ENCODE data around the gene KRTAP2-4. TPM values are rescaled to one million over a fixed set of nuclear protein-coding genes. Genes with fewer than 3 reads are reported as not detected.
"Not testable (repeated sequence)": the region's sequence is repeated elsewhere in the genome, so short reads cannot be mapped to it uniquely, and the experiment has no call there.

KRTAP2-4 gene
- not detected in 2 replicates for total RNA-seq

- intact Hi-C loops (cut with micrococcal nuclease) = no loop called here
These were observed at the start of gene KRTAP2-4 for GRCh38 chr17:41065829-41066624. TSS of gene KRTAP2-4 (minus strand) at chr17:41065879. CDS start at chr17:41065845, 34 bp downstream.

GRCh38 chr17:41111151-41111885 is 45.6 kb upstream of the KRTAP2-4 start:
- intact Hi-C loops (cut with micrococcal nuclease) = no loop called here

GRCh38 chr17:41108728-41109386 is 43.2 kb upstream of the KRTAP2-4 start:
- intact Hi-C loops (cut with micrococcal nuclease) = not testable (repeated sequence)

- intact Hi-C loops (cut with micrococcal nuclease) = loop anchor here (1.0 kb wide), 1 partner anchor 21 kb away; no protein-coding TSS in a partner anchor
These were observed 42.3 kb upstream of the KRTAP2-4 start for GRCh38 chr17:41107941-41108450.

- intact Hi-C loops (cut with micrococcal nuclease) = not testable (repeated sequence)
These were observed 39.7 kb upstream of the KRTAP2-4 start, which contains the start of gene KRTAP4-9 for GRCh38 chr17:41105347-41105746. TSS of gene KRTAP4-9 (plus strand) at chr17:41105389. CDS start at chr17:41105389, 0 bp downstream.

GRCh38 chr17:41104386-41105038 is 38.8 kb upstream of the KRTAP2-4 start:
- intact Hi-C loops (cut with micrococcal nuclease) = not testable (repeated sequence)

- intact Hi-C loops (cut with micrococcal nuclease) = no loop called here
These were observed 38.2 kb upstream of the KRTAP2-4 start for GRCh38 chr17:41103896-41104295.

- intact Hi-C loops (cut with micrococcal nuclease) = no loop called here
These were observed 36.0 kb upstream of the KRTAP2-4 start, which contains the start of gene KRTAP4-16 for GRCh38 chr17:41101586-41102259. TSS of gene KRTAP4-16 (minus strand) at chr17:41102209. CDS start at chr17:41102209, 0 bp downstream.

- intact Hi-C loops (cut with micrococcal nuclease) = not testable (repeated sequence)
These were observed 34.2 kb upstream of the KRTAP2-4 start for GRCh38 chr17:41099682-41100480.

GRCh38 chr17:41098481-41098880 is 32.8 kb upstream of the KRTAP2-4 start:
- intact Hi-C loops (cut with micrococcal nuclease) = no loop called here

GRCh38 chr17:41098042-41098441 is 32.4 kb upstream of the KRTAP2-4 start, which contains the start of gene KRTAP4-8:
TSS of gene KRTAP4-8 (minus strand) at chr17:41098142. CDS start at chr17:41098084, 58 bp downstream.
- intact Hi-C loops (cut with micrococcal nuclease) = no loop called here

GRCh38 chr17:41096055-41096454 is 30.4 kb upstream of the KRTAP2-4 start:
- intact Hi-C loops (cut with micrococcal nuclease) = no loop called here

GRCh38 chr17:41088760-41089352 is 23.2 kb upstream of the KRTAP2-4 start:
- intact Hi-C loops (cut with micrococcal nuclease) = not testable (repeated sequence)

- intact Hi-C loops (cut with micrococcal nuclease) = not testable (repeated sequence)
These were observed 18.6 kb upstream of the KRTAP2-4 start, which contains the start of gene KRTAP4-7 for GRCh38 chr17:41084100-41084856. TSS of gene KRTAP4-7 (plus strand) at chr17:41084150. CDS start at chr17:41084207, 57 bp downstream.

- intact Hi-C loops (cut with micrococcal nuclease) = not testable (repeated sequence)
These were observed 17.7 kb upstream of the KRTAP2-4 start for GRCh38 chr17:41083427-41083826.

GRCh38 chr17:41082626-41083025 is 16.9 kb upstream of the KRTAP2-4 start:
- intact Hi-C loops (cut with micrococcal nuclease) = no loop called here

GRCh38 chr17:41076788-41077187 is 11.1 kb upstream of the KRTAP2-4 start:
- intact Hi-C loops (cut with micrococcal nuclease) = no loop called here

- intact Hi-C loops (cut with micrococcal nuclease) = no loop called here
These were observed 8.0 kb upstream of the KRTAP2-4 start for GRCh38 chr17:41073676-41074075.
